Tibial nerve (tissue), 4 donors: ENCODE results near the gene LRRC4C. TPM values are rescaled to one million over a fixed set of nuclear protein-coding genes. Genes with fewer than 3 reads are reported as not detected.

Experiments
- DNase-seq, 2 donors: peaks; one replicate each; pipeline ENCODE4 v3.0.0-alpha.2; 2019; ENCODE audit warnings: low spot score in 2 of 2
- H3K27ac ChIP-seq, 4 donors: fragments of 200-600 bp; sonication (generic) in 3 of 4; one replicate each; pipeline ENCODE4 v1.5.1; 2017 to 2019; ENCODE audit warnings: mild to moderate bottlenecking in 1 of 4
- H3K27me3 ChIP-seq, 2 donors: fragments of 200-600 bp; sonication (generic) in 1 of 2; one replicate each; pipeline versions ENCODE4 v1.5.1 to v1.6.0; 2017 to 2019
- H3K36me3 ChIP-seq, 3 donors: fragments of 200-600 bp; sonication (generic); one replicate each; pipeline ENCODE4 v1.5.1; 2018 to 2019
- H3K4me1 ChIP-seq, 4 donors: fragments of 200-600 bp; sonication (generic) in 3 of 4; one replicate each; pipeline ENCODE4 v1.5.1; 2017 to 2019
- H3K4me3 ChIP-seq, 4 donors: fragments of 200-600 bp; sonication (generic) in 3 of 4; one replicate each; pipeline ENCODE4 v1.5.1; 2017 to 2019; ENCODE audit warnings: mild to moderate bottlenecking in 1 of 4, moderate library complexity in 1 of 4
- H3K9me3 ChIP-seq, 4 donors: fragments of 200-600 bp; sonication (generic) in 3 of 4; one replicate each; pipeline ENCODE4 v1.5.1; 2017 to 2019
- CTCF ChIP-seq, 5 experiments: fragments of 200-600 bp in 3 of 5; fragments of 450-650 bp in 2 of 5; sonication (generic) in 3 of 5; IDR thresholded peaks; one replicate each; pipeline ENCODE4 v1.5.1; 2016 to 2019; ENCODE audit warnings: antibody characterized with exemption in 5 of 5, mild to moderate bottlenecking in 3 of 5, moderate library complexity in 2 of 5
- EP300 ChIP-seq, 2 donors: sonication (generic); formaldehyde crosslinking; IDR thresholded peaks; one replicate each; pipeline ENCODE4 v1.6.1; 2017; ENCODE audit warnings: antibody characterized with exemption in 2 of 2, mild to moderate bottlenecking in 1 of 2
- POLR2A ChIP-seq, 2 donors: fragments of 450-650 bp; IDR thresholded peaks; one replicate each; pipeline ENCODE4 v1.6.1; 2017; ENCODE audit warnings: antibody characterized with exemption in 2 of 2, mild to moderate bottlenecking in 2 of 2, moderate library complexity in 2 of 2
- WGBS, 2 donors: methylation state at CpG; one replicate each; pipeline ENCODE4 v1.1.5; 2018; 5-methylcytosine and 5-hydroxymethylcytosine counted together
- total RNA-seq, 4 donors: library from RNA; depleted of rRNA; stranded (reverse); fragments of >200 nt; gene quantifications; one replicate each; pipeline ENCODE4 v1.1.0, GENCODE V29; 2016

Gene LRRC4C
- total RNA-seq, 4 donors from 2014 or later: 7.1 to 15.7 (median 8.4) TPM

- Histone ChIP-seq H3K4me3 (no peak overlapping the region), H3K9me3 (no peaks in the 10 kb centered on the region), H3K4me1 (peaks cover 0 to 28% (median 0%) of the 10 kb centered on the region in 4 donors), H3K27ac (no peak overlapping the region), H3K36me3 (no peaks in the 10 kb centered on the region), H3K27me3 (no peaks in the 10 kb centered on the region)
- TF ChIP-seq POLR2A (IDR thresholded peaks at IDR 0.05): no peak
- no peak for TF ChIP-seq CTCF (IDR thresholded peaks at IDR 0.05)
- no peak for TF ChIP-seq EP300 (IDR thresholded peaks at IDR 0.05)
- WGBS, 2 donors: 76 to 88% methylated on average over 5 of the region's 5 CpGs
- DNase-seq: no peak
Observed at GRCh38 chr11:40190294-40190693, 1269.2 kb downstream of the LRRC4C start.

- WGBS, 2 donors: 41 to 51% methylated on average over 3 of the region's 3 CpGs
- no peak for DNase-seq
- H3K27me3 ChIP-seq: no peaks in the 10 kb centered on the region
- no peak overlapping the region for H3K27ac ChIP-seq
- H3K36me3 ChIP-seq: no peaks in the 10 kb centered on the region
- H3K9me3 ChIP-seq: no peaks in the 10 kb centered on the region
- H3K4me1 ChIP-seq: peaks cover 0 to 28% (median 0%) of the 10 kb centered on the region in 4 donors
- TF ChIP-seq CTCF (IDR thresholded peaks at IDR 0.05): no peak
- no peak for TF ChIP-seq POLR2A (IDR thresholded peaks at IDR 0.05)
- TF ChIP-seq EP300 (IDR thresholded peaks at IDR 0.05): no peak
- no peak overlapping the region for H3K4me3 ChIP-seq
Observed at GRCh38 chr11:40188848-40189247, 1270.6 kb downstream of the LRRC4C start.

- Histone ChIP-seq H3K4me1 (peaks cover 0 to 28% (median 0%) of the 10 kb centered on the region in 4 donors), H3K4me3 (no peak overlapping the region), H3K27ac (peak overlapping the region in 3 of 4 donors; percentile 51 to 78 (median 58)), H3K9me3 (no peaks in the 10 kb centered on the region), H3K36me3 (no peaks in the 10 kb centered on the region), H3K27me3 (no peaks in the 10 kb centered on the region)
- WGBS, 2 donors: 47 to 49% methylated on average over 4 of the region's 4 CpGs
- TF ChIP-seq POLR2A (IDR thresholded peaks at IDR 0.05) (no peak), CTCF (IDR thresholded peaks at IDR 0.05) (no peak), EP300 (IDR thresholded peaks at IDR 0.05) (no peak)
- no peak for DNase-seq
Observed at GRCh38 chr11:40187295-40187694, 1272.2 kb downstream of the LRRC4C start.

- Histone ChIP-seq H3K4me3 (no peak overlapping the region), H3K36me3 (no peaks in the 10 kb centered on the region), H3K27ac (peak overlapping the region; percentile 25 to 78 (median 54)), H3K27me3 (no peaks in the 10 kb centered on the region), H3K9me3 (no peaks in the 10 kb centered on the region), H3K4me1 (peaks cover 0 to 28% (median 0%) of the 10 kb centered on the region in 4 donors)
- DNase-seq: no peak
- 41 to 47% methylated on average over 13 of the region's 13 CpGs for WGBS, 2 donors
- TF ChIP-seq POLR2A (IDR thresholded peaks at IDR 0.05) (no peak), EP300 (IDR thresholded peaks at IDR 0.05) (peak in 1 of 2 donors; percentile 21), CTCF (IDR thresholded peaks at IDR 0.05) (no peak)
Observed at GRCh38 chr11:40186437-40187263, 1272.8 kb downstream of the LRRC4C start.

- Histone ChIP-seq H3K27me3 (no peaks in the 10 kb centered on the region), H3K36me3 (no peaks in the 10 kb centered on the region), H3K4me1 (peaks cover 0 to 28% (median 0%) of the 10 kb centered on the region in 4 donors), H3K9me3 (no peaks in the 10 kb centered on the region), H3K27ac (peak overlapping the region in 2 of 4 donors; percentile 58 to 78), H3K4me3 (no peak overlapping the region)
- TF ChIP-seq CTCF (IDR thresholded peaks at IDR 0.05): no peak
- no peak for TF ChIP-seq POLR2A (IDR thresholded peaks at IDR 0.05)
- no peak for TF ChIP-seq EP300 (IDR thresholded peaks at IDR 0.05)
- DNase-seq: no peak
- 57 to 67% methylated on average over 4 of the region's 4 CpGs for WGBS, 2 donors
Observed at GRCh38 chr11:40185793-40186192, 1273.7 kb downstream of the LRRC4C start.
